ENCODE data around the gene PRELID2. TPM values are rescaled to one million over a fixed set of nuclear protein-coding genes. Genes with fewer than 3 reads are reported as not detected.

The PRELID2 gene
- total and polyA plus RNA-seq, 2 donors (not counting 3 experiments of a cell fraction or from before 2014, with no cell fraction given) = 3.2 to 16.4 TPM

GRCh38 chr5:145774442-145774841 lies 60.7 kb downstream of the PRELID2 start:
- DNase-seq (ENCODE audit: low read depth, low spot score) = no peak
- Histone ChIP-seq H3K36me3 (ENCODE audit: control insufficient read depth in 2 of 2, extremely low read depth in 1 of 2, insufficient read depth in 2 of 2, low read length in 2 of 2) (no peaks in the 10 kb centered on the region), H3K4me1 (ENCODE audit: control insufficient read depth, extremely low read depth, insufficient read depth, low read length) (peaks cover 12% of the 10 kb centered on the region), H3K9me3 (replicated peaks; ENCODE audit: control insufficient read depth, insufficient read depth, low read length) (no peaks in the 10 kb centered on the region), H4K20me1 (replicated peaks; ENCODE audit: control insufficient read depth, extremely low read depth, insufficient read depth, low read length) (no peaks in the 10 kb centered on the region), H3K27ac (ENCODE audit: insufficient read depth, low read depth, low read length) (no peak overlapping the region), H3K4me3 (replicated peaks in 1 of 3; ENCODE audit: insufficient read depth in 1 of 3, low read depth in 1 of 3, low read length in 3 of 3) (no peak overlapping the region), H3K9ac (replicated peaks; ENCODE audit: extremely low read depth, insufficient read depth, low read length) (no peak overlapping the region), H3K4me2 (ENCODE audit: insufficient read depth, low read length) (no peak overlapping the region), H3K27me3 (ENCODE audit: control insufficient read depth in 2 of 2, insufficient read depth in 2 of 2, low read length in 2 of 2) (no peaks in the 10 kb centered on the region), H3K9me1 (replicated peaks; ENCODE audit: control insufficient read depth, extremely low read depth, insufficient read depth, low read length) (no peaks in the 10 kb centered on the region), H3K79me2 (ENCODE audit: control insufficient read depth, insufficient read depth, low read length) (no peaks in the 10 kb centered on the region), H2AFZ (ENCODE audit: low read depth, low read length) (no peak overlapping the region)
- intact Hi-C loops (cut with micrococcal nuclease) = no loop called here
- POLR2A ChIA-PET = no interaction called here
- CTCF ChIA-PET = interaction anchor here (0.6 to 1.6 kb wide), 5 partner anchors 8 to 427 kb away, joined by 3 to 5 read pairs (median 4); no protein-coding TSS in a partner anchor
- dilution Hi-C loops (cut with MboI; ENCODE audit: extremely low pct_ligation_motif_present, low sequenced_read_pairs) = no loop called here
- FAIRE-seq = no peak
- BruUV-seq (replicated peaks) = no TSS peak
- TF ChIP-seq POLR2AphosphoS5 (IDR thresholded peaks at IDR 0.05; ENCODE audit: insufficient read depth, low read depth, low read length) (no peak), FOS (IDR thresholded peaks at IDR 0.05; ENCODE audit: borderline replicate concordance, insufficient read depth, low read length) (no peak), POLR2A (IDR thresholded peaks at IDR 0.05; ENCODE audit: low read depth, low read length) (no peak), EZH2 (IDR thresholded peaks at IDR 0.05; ENCODE audit: borderline replicate concordance, low read depth, low read length, severe bottlenecking) (no peak), GATA2 (IDR thresholded peaks at IDR 0.05; ENCODE audit: insufficient read depth, insufficient read length, low read depth, low read length) (no peak), MYC (IDR thresholded peaks at IDR 0.05; ENCODE audit: low read depth, low read length) (no peak), JUN (IDR thresholded peaks at IDR 0.05; ENCODE audit: borderline replicate concordance, insufficient read depth, insufficient read length, low read depth) (no peak), CTCF (IDR thresholded peaks at IDR 0.05; ENCODE audit: extremely low read depth in 1 of 2, insufficient read depth in 1 of 2, low read depth in 1 of 2, low read length in 2 of 2) (no peak)
- TF ChIP-seq, protein P1, sequence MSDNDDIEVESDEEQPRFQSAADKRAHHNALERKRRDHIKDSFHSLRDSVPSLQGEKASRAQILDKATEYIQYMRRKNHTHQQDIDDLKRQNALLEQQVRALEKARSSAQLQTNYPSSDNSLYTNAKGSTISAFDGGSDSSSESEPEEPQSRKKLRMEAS (IDR thresholded peaks at IDR 0.05; ENCODE audit: insufficient read depth, insufficient read length) = no peak
